Measurements from ENCODE around the gene SYT7. TPM values are rescaled to one million over a fixed set of nuclear protein-coding genes. Genes with fewer than 3 reads are reported as not detected.

The SYT7 gene, protein sequence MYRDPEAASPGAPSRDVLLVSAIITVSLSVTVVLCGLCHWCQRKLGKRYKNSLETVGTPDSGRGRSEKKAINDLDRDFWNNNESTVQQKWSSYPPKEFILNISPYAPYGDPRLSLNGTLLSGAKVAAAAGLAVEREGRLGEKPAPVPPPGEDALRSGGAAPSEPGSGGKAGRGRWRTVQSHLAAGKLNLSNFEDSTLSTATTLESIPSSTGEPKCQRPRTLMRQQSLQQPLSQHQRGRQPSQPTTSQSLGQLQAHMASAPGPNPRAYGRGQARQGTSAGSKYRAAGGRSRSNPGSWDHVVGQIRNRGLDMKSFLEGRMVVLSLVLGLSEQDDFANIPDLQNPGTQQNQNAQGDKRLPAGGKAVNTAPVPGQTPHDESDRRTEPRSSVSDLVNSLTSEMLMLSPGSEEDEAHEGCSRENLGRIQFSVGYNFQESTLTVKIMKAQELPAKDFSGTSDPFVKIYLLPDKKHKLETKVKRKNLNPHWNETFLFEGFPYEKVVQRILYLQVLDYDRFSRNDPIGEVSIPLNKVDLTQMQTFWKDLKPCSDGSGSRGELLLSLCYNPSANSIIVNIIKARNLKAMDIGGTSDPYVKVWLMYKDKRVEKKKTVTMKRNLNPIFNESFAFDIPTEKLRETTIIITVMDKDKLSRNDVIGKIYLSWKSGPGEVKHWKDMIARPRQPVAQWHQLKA
- total RNA-seq = 100 to 1,000 TPM in 1 of 2 donors, 1 to 10 TPM in 1; 2.1 to 114 TPM
- 10 to 100 TPM; 15.2 to 46.4 TPM for polyA plus RNA-seq

DNA sequence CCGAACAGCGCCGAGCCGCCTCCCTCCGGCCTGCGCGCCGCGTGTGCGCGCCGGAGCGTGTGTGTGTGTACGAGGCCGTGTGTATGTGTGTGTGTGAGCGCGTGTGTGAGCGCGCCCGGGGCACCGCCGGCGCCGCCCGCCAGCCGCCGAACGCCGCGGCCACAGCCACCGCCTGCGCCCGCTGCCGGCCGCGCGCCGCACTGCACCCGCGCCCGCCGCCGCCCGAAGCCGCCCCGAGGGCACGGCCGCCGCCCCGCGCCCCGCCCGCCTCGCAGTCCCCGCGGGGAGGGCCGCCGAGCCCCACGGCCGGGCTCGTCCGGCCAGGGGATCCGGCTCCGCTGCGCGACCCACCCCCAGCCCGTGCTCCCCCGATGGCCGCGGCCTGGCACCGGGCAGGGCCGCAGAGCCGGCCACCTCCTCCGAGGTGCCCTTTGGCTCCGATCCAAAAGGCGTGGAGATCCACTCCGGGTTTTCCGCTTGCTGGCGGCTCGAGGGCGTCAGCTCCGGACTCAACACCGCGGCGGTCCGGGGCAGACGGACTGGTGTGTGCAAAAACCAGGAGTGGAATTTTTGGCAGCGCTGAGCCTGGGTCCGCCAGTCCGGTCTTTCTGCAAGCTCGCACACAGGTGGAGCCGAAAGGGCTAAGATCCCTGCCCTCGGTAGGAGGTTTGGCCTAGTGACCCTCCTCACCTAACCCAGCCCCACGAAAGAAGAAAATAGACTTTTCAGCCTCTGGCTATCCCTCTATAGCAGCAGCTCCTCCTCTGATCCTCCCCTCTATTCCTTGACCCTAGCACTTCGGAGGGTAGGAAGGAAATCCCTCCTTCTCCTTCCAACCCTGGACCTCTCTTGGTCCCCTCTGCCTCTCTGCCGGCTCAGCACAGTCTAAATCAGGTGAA lies at the start of gene SYT7:
TSS of gene SYT7 (minus strand) at position 47 of the 899 bp plus-strand sequence. CDS start 256 bp downstream, outside the sequence.
- Histone ChIP-seq H3K36me3 (ENCODE audit: control insufficient read depth in 4 of 4, insufficient read depth in 3 of 4, low read depth in 1 of 4, low read length in 3 of 4) (no peaks in the 10 kb centered on the region), H3K9me3 (ENCODE audit: control insufficient read depth in 4 of 4, low read length in 3 of 4) (no peaks in the 10 kb centered on the region), H3K4me1 (ENCODE audit: control insufficient read depth in 4 of 4, insufficient read depth in 4 of 4, low read length in 3 of 4) (peaks cover 6 to 42% (median 25%) of the 10 kb centered on the region in 4 donors), H3K4me3 (ENCODE audit: low read depth in 1 of 3, low read length in 3 of 3) (peak within 1 kb of the TSS; percentile 41 to 67 (median 49)), H3K27me3 (ENCODE audit: control insufficient read depth in 4 of 4, insufficient read depth in 4 of 4, low read length in 3 of 4) (no peaks in the 10 kb centered on the region), H3K9ac (ENCODE audit: low read depth in 1 of 2, low read length in 2 of 2) (no peak within 1 kb of the TSS), H3K27ac (ENCODE audit: low read depth in 1 of 2, low read length in 2 of 2) (no peak within 1 kb of the TSS)
- 1% methylated on average over 96 of the region's 96 CpGs for WGBS
- TF ChIP-seq RXRA (IDR thresholded peaks at IDR 0.05) (peak; percentile 22 to 37), FOXA1 (IDR thresholded peaks at IDR 0.05) (no peak), EGR1 (IDR thresholded peaks at IDR 0.05; ENCODE audit: low read depth in 2 of 2) (no peak), RAD21 (IDR thresholded peaks at IDR 0.05) (no peak), NR2F2 (IDR thresholded peaks at IDR 0.05) (no peak), JUND (IDR thresholded peaks at IDR 0.05) (no peak), HNF4A (conservative IDR thresholded peaks at IDR 0.05) (peak in 1 of 2 donors; percentile 40), HNF4G (IDR thresholded peaks at IDR 0.05) (no peak), SP1 (IDR thresholded peaks at IDR 0.05) (peak; percentile 58), GABPA (IDR thresholded peaks at IDR 0.05 in 1 of 2, conservative IDR thresholded peaks at IDR 0.05 in 1 of 2) (no peak), TAF1 (conservative IDR thresholded peaks at IDR 0.05) (no peak), FOXA2 (IDR thresholded peaks at IDR 0.05) (no peak), YY1 (IDR thresholded peaks at IDR 0.05) (peak; percentile 77)
- TF ChIP-seq, protein P1, sequence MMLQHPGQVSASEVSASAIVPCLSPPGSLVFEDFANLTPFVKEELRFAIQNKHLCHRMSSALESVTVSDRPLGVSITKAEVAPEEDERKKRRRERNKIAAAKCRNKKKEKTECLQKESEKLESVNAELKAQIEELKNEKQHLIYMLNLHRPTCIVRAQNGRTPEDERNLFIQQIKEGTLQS (IDR thresholded peaks at IDR 0.05) = no peak
- TF ChIP-seq, protein P2, sequence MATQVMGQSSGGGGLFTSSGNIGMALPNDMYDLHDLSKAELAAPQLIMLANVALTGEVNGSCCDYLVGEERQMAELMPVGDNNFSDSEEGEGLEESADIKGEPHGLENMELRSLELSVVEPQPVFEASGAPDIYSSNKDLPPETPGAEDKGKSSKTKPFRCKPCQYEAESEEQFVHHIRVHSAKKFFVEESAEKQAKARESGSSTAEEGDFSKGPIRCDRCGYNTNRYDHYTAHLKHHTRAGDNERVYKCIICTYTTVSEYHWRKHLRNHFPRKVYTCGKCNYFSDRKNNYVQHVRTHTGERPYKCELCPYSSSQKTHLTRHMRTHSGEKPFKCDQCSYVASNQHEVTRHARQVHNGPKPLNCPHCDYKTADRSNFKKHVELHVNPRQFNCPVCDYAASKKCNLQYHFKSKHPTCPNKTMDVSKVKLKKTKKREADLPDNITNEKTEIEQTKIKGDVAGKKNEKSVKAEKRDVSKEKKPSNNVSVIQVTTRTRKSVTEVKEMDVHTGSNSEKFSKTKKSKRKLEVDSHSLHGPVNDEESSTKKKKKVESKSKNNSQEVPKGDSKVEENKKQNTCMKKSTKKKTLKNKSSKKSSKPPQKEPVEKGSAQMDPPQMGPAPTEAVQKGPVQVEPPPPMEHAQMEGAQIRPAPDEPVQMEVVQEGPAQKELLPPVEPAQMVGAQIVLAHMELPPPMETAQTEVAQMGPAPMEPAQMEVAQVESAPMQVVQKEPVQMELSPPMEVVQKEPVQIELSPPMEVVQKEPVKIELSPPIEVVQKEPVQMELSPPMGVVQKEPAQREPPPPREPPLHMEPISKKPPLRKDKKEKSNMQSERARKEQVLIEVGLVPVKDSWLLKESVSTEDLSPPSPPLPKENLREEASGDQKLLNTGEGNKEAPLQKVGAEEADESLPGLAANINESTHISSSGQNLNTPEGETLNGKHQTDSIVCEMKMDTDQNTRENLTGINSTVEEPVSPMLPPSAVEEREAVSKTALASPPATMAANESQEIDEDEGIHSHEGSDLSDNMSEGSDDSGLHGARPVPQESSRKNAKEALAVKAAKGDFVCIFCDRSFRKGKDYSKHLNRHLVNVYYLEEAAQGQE (IDR thresholded peaks at IDR 0.05) = no peak
- TF ChIP-seq, protein P3, sequence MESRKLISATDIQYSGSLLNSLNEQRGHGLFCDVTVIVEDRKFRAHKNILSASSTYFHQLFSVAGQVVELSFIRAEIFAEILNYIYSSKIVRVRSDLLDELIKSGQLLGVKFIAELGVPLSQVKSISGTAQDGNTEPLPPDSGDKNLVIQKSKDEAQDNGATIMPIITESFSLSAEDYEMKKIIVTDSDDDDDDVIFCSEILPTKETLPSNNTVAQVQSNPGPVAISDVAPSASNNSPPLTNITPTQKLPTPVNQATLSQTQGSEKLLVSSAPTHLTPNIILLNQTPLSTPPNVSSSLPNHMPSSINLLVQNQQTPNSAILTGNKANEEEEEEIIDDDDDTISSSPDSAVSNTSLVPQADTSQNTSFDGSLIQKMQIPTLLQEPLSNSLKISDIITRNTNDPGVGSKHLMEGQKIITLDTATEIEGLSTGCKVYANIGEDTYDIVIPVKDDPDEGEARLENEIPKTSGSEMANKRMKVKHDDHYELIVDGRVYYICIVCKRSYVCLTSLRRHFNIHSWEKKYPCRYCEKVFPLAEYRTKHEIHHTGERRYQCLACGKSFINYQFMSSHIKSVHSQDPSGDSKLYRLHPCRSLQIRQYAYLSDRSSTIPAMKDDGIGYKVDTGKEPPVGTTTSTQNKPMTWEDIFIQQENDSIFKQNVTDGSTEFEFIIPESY (IDR thresholded peaks at IDR 0.05) = no peak
- TF ChIP-seq, protein P4, sequence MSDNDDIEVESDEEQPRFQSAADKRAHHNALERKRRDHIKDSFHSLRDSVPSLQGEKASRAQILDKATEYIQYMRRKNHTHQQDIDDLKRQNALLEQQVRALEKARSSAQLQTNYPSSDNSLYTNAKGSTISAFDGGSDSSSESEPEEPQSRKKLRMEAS (IDR thresholded peaks at IDR 0.05) = peak; percentile 40
- TF ChIP-seq, protein P5, sequence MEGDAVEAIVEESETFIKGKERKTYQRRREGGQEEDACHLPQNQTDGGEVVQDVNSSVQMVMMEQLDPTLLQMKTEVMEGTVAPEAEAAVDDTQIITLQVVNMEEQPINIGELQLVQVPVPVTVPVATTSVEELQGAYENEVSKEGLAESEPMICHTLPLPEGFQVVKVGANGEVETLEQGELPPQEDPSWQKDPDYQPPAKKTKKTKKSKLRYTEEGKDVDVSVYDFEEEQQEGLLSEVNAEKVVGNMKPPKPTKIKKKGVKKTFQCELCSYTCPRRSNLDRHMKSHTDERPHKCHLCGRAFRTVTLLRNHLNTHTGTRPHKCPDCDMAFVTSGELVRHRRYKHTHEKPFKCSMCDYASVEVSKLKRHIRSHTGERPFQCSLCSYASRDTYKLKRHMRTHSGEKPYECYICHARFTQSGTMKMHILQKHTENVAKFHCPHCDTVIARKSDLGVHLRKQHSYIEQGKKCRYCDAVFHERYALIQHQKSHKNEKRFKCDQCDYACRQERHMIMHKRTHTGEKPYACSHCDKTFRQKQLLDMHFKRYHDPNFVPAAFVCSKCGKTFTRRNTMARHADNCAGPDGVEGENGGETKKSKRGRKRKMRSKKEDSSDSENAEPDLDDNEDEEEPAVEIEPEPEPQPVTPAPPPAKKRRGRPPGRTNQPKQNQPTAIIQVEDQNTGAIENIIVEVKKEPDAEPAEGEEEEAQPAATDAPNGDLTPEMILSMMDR (IDR thresholded peaks at IDR 0.05; ENCODE audit: low read depth, low read length, missing input control) = peak; percentile 41
- peak; percentile 96 for DNase-seq (ENCODE audit: low spot score)

Measured in liver (tissue), 9 donors.